ENCODE measurements around the gene LIMK1. TPM values are rescaled to one million over a fixed set of nuclear protein-coding genes. Genes with fewer than 3 reads are reported as not detected.
A peak's percentile ranks its signal among the peaks of the same experiment; 100 is the strongest.

Gene LIMK1
- 53.1 TPM for total RNA-seq
- long read RNA-seq, partial matches to known transcripts = 4 of 8 reads
- long read RNA-seq, other reads (novel, unspliced or antisense) = 2 of 8 reads

DNA sequence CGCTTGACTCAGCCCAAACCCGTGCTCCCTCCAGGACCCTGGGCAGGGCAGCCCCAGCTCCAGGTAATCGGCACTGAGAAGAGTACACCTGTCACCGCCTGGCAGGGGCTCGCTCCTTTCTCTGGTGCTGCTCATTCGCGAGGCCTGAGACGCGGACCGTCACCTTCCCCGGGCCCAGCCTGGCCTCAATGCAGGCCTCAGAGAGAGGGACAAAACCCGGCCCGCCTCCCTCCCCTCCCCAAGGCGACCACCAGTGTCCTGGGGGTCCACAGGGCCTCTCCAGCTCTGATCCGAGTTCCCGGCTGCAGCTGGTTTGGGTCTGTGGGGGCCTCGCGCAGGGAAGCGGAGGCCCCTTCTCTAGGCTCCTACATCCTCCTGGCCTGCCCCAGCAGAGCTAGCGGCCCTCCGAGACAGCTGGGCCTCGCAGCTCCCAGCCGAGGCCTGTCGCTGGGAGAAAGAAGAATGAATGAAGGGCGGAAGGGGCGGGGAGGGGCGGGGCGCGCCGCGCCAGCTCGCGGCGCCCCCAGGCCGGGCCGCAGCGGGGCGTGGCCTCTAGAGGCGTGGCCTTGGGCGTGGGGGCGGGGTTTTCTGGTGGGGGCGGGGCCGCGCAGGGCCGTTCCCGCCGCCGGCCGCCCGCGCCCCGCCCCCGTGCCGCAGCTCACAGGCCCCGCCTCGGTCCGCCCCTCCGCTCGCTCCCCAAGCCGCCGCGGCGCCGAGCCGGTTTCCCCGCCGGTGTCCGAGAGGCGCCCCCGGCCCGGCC, at the start of gene LIMK1:
Gene LIMK1, plus strand, starts transcription at position 688 of the 760 bp plus-strand sequence. CDS start 187 bp downstream, outside the sequence.
- peak within 1 kb of the TSS; percentile 71 for H3K4me3 ChIP-seq
- peaks cover 16% of the 10 kb centered on the region for H3K4me1 ChIP-seq
- H3K9me3 ChIP-seq = no peaks in the 10 kb centered on the region
- no peaks in the 10 kb centered on the region for H3K36me3 ChIP-seq
- H3K27me3 ChIP-seq = no peaks in the 10 kb centered on the region
- intact Hi-C loops (cut with DNase I) = no loop called here
- peak; percentile 91 for DNase-seq
- H3K27ac ChIP-seq = peak within 1 kb of the TSS; percentile 24
- peak; percentile 96 for ATAC-seq
- TF ChIP-seq, protein P1, sequence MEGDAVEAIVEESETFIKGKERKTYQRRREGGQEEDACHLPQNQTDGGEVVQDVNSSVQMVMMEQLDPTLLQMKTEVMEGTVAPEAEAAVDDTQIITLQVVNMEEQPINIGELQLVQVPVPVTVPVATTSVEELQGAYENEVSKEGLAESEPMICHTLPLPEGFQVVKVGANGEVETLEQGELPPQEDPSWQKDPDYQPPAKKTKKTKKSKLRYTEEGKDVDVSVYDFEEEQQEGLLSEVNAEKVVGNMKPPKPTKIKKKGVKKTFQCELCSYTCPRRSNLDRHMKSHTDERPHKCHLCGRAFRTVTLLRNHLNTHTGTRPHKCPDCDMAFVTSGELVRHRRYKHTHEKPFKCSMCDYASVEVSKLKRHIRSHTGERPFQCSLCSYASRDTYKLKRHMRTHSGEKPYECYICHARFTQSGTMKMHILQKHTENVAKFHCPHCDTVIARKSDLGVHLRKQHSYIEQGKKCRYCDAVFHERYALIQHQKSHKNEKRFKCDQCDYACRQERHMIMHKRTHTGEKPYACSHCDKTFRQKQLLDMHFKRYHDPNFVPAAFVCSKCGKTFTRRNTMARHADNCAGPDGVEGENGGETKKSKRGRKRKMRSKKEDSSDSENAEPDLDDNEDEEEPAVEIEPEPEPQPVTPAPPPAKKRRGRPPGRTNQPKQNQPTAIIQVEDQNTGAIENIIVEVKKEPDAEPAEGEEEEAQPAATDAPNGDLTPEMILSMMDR (IDR thresholded peaks at IDR 0.05) = no peak

DNA sequence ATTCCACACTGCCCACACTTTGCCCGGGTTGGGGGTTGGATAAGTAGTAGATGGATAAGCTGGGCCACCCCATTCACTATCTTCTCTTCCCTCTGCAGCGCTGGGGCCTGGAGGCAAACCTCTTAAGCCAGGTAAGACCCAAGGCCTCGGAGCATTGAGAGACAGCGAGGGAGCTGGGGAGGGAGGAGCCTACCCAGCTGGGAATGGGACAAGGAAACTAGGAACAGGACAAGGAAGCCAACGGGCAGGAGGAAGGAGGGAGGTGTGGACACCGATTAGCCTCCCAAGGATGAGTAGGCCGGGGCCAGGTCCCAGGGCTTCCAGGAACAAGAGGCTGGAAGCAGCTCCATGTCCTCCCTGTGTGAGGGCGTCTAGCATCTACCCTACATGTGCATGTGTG, 46.0 kb upstream of the LIMK1 start:
- TF ChIP-seq, protein P1 (IDR thresholded peaks at IDR 0.05) = no peak
- Histone ChIP-seq H3K4me3 (no peak overlapping the region), H3K4me1 (peaks cover 28% of the 10 kb centered on the region), H3K27me3 (no peaks in the 10 kb centered on the region), H3K36me3 (peaks cover 41% of the 10 kb centered on the region), H3K9me3 (no peaks in the 10 kb centered on the region), H3K27ac (peak overlapping the region; percentile 37)
- ATAC-seq (no peak), DNase-seq (no peak)
- intact Hi-C loops (cut with DNase I) = no loop called here

DNA sequence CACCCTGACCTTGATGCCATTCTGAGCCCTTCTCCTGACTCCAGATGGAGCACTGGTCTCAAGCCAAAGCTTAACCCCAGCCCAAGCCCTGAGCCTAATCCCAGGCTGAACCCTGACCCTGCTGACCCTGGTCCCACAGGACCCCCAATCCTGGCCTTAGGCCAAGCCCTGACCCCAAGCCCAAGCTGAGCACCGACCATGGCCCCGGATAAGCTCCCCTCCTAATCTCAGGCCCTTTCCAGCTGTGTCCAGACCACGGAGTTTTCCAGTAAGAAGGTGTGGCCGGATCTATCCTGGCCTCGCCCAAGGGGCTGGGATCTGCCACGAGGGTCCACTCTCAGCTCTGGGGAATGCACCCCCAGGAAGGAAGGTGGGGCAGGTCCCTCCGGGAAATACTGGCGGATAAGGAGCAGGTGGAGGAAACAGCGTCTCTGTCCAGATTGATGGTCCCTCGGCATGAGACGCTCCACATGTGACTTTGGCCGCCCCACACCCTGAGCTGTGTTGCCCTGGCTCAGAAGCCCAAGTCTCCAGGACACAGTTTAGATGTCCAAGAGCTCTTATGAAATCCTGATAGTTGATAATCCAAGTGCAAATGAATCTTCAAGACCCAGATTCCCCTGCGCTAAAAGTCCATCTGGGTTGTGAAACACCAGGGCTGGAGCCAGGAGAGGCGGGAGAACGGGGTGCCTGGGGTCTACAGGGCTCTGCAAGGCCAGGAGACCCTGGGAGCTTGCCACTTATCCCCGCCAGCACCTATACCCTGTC, 45.2 kb upstream of the LIMK1 start:
- DNase-seq = no peak
- Histone ChIP-seq H3K9me3 (no peaks in the 10 kb centered on the region), H3K27me3 (no peaks in the 10 kb centered on the region), H3K4me1 (peaks cover 22% of the 10 kb centered on the region), H3K4me3 (no peak overlapping the region), H3K27ac (peak overlapping the region; percentile 37), H3K36me3 (peaks cover 41% of the 10 kb centered on the region)
- intact Hi-C loops (cut with DNase I) = no loop called here
- TF ChIP-seq, protein P1 (IDR thresholded peaks at IDR 0.05) = no peak
- ATAC-seq = no peak

DNA sequence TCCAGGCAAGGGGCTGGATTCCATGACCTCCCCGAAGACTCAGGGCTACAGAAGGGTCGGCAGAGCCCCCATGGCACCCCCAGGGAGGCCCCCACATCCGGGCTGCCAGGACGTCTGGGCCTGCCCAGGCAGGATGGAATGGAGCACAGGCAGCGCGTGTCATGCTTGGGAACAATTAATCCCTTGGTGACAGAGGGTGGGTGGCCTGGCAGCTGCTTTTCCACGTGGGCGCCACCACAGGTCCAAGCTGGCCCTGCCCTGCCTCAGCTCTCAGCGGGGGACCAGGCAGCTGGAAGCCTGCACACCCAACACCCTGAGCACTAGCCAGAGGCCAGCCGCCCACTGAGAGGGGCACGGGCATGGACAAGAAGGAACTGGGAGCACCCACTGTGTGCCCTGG, 44.3 kb upstream of the LIMK1 start:
- Histone ChIP-seq H3K4me1 (peaks cover 15% of the 10 kb centered on the region), H3K9me3 (no peaks in the 10 kb centered on the region), H3K27ac (peak overlapping the region; percentile 30), H3K27me3 (no peaks in the 10 kb centered on the region), H3K4me3 (no peak overlapping the region), H3K36me3 (peaks cover 41% of the 10 kb centered on the region)
- no peak for DNase-seq
- TF ChIP-seq, protein P1 (IDR thresholded peaks at IDR 0.05) = no peak
- intact Hi-C loops (cut with DNase I) = no loop called here
- ATAC-seq = no peak

DNA sequence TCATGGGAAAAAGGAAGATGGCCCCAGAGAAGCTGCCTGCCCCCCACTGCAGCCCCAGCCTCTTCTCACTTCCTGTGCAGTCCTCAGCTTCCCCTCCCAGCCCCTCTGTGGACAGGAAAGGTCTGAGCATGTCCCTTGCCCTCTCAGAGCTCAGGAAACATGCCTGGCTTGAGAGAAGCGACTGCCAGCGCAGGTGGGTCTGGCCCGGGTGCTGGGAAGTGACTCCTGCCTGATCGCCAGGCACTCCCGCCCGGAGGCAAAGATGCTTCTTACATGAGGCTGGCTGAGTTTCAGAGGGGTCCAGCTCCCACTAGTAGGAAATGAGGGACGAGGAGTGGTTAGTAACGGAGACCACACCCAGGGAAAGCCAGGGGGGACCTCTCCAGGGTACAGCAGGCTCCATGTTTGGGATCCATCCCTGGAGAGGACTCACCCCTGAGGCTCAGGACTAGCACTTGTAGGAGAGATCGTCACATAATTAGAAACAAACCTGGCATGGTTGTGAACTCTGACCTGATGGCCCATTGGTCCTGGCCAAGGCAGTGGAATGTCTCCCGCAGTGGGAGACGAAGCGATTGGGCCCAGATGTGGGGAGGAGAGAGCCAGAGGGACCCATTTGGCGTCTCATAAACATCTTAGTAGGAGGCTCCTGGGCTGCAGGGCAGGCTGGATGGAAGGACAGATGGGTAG, 43.4 kb upstream of the LIMK1 start:
- DNase-seq (no peak), ATAC-seq (no peak)
- Histone ChIP-seq H3K4me1 (peaks cover 15% of the 10 kb centered on the region), H3K27me3 (no peaks in the 10 kb centered on the region), H3K36me3 (peaks cover 47% of the 10 kb centered on the region), H3K4me3 (no peak overlapping the region), H3K27ac (peak overlapping the region; percentile 30), H3K9me3 (no peaks in the 10 kb centered on the region)
- TF ChIP-seq, protein P1 (IDR thresholded peaks at IDR 0.05) = no peak
- intact Hi-C loops (cut with DNase I) = no loop called here
